ENCODE data around the gene PAPOLA.
A peak's percentile ranks its signal among the peaks of the same experiment; 100 is the strongest.
"Not testable (repeated sequence)": the region's sequence is repeated elsewhere in the genome, so short reads cannot be mapped to it uniquely, and the experiment has no call there.

The PAPOLA gene

GRCh38 chr14:96501217-96501739 is 904 bp upstream of the PAPOLA start:
- H3K4me3 ChIP-seq (ENCODE audit: low read depth, low read length), result peak overlapping the region; percentile 96
- TF ChIP-seq CTCF (IDR thresholded peaks at IDR 0.05; ENCODE audit: borderline replicate concordance, insufficient read depth, low read depth, low read length), result no peak

GRCh38 chr14:96502621-96503305 is 581 bp downstream of the PAPOLA start:
- H3K4me3 ChIP-seq (ENCODE audit: low read depth, low read length), result peak overlapping the region; percentile 96
- TF ChIP-seq CTCF (IDR thresholded peaks at IDR 0.05; ENCODE audit: borderline replicate concordance, insufficient read depth, low read depth, low read length), result no peak

GRCh38 chr14:96503306-96503679 is 1.1 kb downstream of the PAPOLA start:
- TF ChIP-seq CTCF (IDR thresholded peaks at IDR 0.05; ENCODE audit: borderline replicate concordance, insufficient read depth, low read depth, low read length), result no peak
- H3K4me3 ChIP-seq (ENCODE audit: low read depth, low read length), result peak overlapping the region; percentile 96

GRCh38 chr14:96504353-96504752 is 2.2 kb downstream of the PAPOLA start:
- not testable (repeated sequence) for H3K4me3 ChIP-seq (ENCODE audit: low read depth, low read length)

GRCh38 chr14:96507723-96508122 is 5.5 kb downstream of the PAPOLA start:
- no peak overlapping the region for H3K4me3 ChIP-seq (ENCODE audit: low read depth, low read length)
- TF ChIP-seq CTCF (IDR thresholded peaks at IDR 0.05; ENCODE audit: borderline replicate concordance, insufficient read depth, low read depth, low read length), result no peak

GRCh38 chr14:96508900-96509299 is 6.7 kb downstream of the PAPOLA start:
- TF ChIP-seq CTCF (IDR thresholded peaks at IDR 0.05; ENCODE audit: borderline replicate concordance, insufficient read depth, low read depth, low read length), result no peak
- H3K4me3 ChIP-seq (ENCODE audit: low read depth, low read length), result no peak overlapping the region

- H3K4me3 ChIP-seq (ENCODE audit: low read depth, low read length), result no peak overlapping the region
- no peak for TF ChIP-seq CTCF (IDR thresholded peaks at IDR 0.05; ENCODE audit: borderline replicate concordance, insufficient read depth, low read depth, low read length)
These were observed 7.4 kb downstream of the PAPOLA start for GRCh38 chr14:96509457-96510090.

All from GM12875 (cell line).